Activated T-helper 9 cell treated with anti-CD3 and anti-CD28 coated beads, Interleukin-2, amount 50 U/mL, for 16 hours (primary cell): ENCODE data around the gene PLXNA4.

Experiments
- DNase-seq: peaks from one replicate; pipeline ENCODE4 v3.0.0-alpha.2; 2020; ENCODE audit warnings: low read depth

The PLXNA4 gene

DNA sequence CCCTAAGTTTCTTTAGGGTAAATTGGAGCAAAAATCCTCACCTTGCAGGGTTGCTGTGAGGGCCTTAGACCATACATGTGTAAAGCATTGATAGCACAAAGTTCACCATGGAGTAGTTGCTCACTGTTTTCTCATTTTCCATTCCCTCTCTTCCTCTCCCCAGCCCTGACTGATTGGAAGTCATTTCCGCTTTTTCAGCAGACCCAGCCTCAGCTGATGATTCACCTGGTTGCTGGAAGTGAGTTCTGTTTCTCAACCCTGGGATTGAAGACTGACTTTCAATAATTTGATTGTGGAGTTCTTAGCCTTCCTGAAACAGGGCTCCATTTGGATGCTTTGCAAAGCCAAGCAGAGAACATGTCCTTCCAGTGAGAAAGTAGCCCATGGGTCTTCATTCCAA lies 107.0 kb downstream of the PLXNA4 start:
- no peak for DNase-seq

- no peak for DNase-seq
Observed at GRCh38 chr7:132466367-132466766, 109.9 kb downstream of the PLXNA4 start.

GRCh38 chr7:132465516-132465915 lies 110.8 kb downstream of the PLXNA4 start:
- no peak for DNase-seq

GRCh38 chr7:132464740-132465139 lies 111.5 kb downstream of the PLXNA4 start:
- no peak for DNase-seq

DNA sequence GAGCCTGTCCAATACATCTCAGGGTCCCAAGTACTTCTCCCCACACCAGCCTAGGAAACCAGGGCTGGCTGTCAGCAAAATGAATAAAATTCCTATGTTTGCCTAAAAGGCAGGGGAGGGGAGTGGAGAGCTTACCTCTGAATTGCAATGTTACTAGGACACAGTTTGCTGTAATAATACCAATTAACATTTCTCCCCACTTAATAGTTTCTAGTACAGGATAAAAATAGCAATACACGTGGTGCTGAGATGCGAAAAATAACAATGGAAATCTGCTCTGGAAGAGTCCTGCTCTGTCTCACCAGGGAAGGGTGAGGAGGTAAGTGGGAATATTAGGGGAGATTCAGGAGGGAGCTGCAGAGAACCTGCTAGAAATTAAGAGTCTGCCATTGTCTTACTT lies 112.3 kb downstream of the PLXNA4 start:
- no peak for DNase-seq

GRCh38 chr7:132462478-132462877 lies 113.8 kb downstream of the PLXNA4 start:
- DNase-seq = no peak

DNA sequence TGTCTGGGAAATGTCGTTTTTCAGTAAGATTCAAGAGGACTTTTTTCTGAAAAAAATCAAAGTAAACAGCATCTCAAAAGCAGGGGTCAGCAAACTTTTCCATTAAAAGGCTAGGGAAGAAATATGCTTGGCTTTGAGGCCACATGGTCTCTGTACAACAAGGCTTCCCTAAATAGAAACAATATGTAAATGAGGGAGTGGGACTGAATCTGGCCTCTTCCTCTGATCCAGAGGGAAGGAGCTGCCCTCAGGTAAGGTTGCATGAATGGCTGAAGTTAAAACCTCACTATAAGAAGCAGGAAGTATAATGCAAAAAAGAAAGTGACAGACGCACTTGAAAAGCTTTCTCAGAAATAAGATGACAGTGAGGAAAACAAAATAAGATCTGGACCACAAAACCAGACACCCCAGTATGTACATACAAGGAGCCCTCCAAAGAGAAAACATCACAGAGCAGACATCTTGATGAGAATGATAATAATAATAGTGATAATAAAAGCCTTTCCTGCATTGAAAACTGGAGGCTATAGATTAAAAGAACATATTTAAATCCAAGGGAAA lies 115.2 kb downstream of the PLXNA4 start:
- no peak for DNase-seq

DNA sequence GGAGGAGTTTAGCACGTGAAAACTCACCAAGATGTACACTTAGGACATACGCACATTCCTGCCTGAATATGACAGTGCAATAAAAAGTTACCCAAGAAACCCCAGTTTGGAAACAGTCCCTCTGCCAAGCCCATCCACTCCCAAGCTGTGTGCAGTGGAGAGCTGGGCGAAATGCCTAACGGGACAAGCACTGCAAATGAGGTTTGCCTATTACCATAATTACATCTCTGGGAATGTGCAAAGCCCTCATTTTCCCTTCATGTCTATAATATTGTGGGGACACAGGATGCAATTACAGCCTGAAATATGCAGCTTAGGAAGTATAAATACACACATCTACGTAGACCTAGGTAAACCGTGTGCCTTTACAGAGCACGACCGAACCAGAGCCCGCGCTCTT lies 117.5 kb downstream of the PLXNA4 start:
- DNase-seq = no peak

- DNase-seq = no peak
Observed at GRCh38 chr7:132457658-132458057, 118.6 kb downstream of the PLXNA4 start.

- DNase-seq = no peak
Observed at GRCh38 chr7:132456418-132456817, 119.9 kb downstream of the PLXNA4 start.

- DNase-seq = no peak
Observed at GRCh38 chr7:132455378-132455777, 120.9 kb downstream of the PLXNA4 start.

DNA sequence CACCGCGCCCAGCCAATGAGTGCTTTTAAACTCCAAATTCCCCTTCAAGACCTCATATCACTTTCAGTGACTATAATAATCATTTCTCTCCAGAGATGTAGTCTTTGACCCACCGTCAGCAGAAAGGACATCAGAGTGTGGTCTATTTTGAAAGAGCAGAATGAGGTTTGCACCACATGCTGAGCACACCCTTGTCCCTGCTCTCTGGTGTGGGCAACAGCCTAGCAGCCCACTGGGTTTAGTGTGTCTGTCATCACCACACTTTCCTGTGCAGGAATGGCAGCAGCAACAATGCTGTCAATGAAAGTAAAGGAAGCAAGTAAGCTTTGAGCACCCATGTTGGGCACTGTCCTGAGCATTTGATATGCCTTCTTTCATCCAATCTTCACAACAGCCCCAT lies 122.4 kb downstream of the PLXNA4 start:
- DNase-seq = no peak

GRCh38 chr7:132451161-132451560 lies 125.1 kb downstream of the PLXNA4 start:
- DNase-seq = no peak

- no peak for DNase-seq
Observed at GRCh38 chr7:132450696-132451095, 125.6 kb downstream of the PLXNA4 start.

GRCh38 chr7:132450188-132450587 lies 126.1 kb downstream of the PLXNA4 start:
- DNase-seq = no peak

DNA sequence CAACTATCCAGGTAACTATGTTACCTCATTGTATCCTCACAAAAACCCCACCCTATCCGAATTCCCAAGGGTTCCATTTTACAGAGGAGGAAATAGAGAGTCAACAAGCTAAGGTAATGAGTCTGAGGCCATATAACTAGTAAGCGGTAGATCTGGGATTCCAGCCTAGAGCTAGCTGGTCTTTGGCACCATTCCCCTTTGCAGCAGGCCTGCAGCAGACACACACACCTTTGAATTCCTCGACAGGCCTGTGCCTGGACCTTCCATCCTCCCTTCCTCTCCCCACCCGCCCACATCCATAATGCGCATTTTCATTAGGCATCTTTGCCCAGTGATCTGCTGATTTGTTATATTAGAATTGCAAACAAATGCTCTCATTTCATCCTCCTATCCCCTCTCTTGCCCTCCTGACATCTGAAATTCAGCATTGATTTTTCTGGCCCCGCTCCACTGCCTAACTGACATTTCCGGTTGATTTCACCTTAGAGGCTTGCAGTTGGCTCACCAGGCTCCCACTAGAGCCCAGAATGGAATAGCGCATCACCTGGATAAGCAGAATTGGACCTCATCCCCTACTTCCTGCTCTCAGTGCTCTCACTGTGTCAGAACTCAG lies 129.5 kb downstream of the PLXNA4 start:
- DNase-seq = no peak

- DNase-seq = no peak
Observed at GRCh38 chr7:132446260-132446659, 130.0 kb downstream of the PLXNA4 start.

GRCh38 chr7:132443761-132444520 lies 132.3 kb downstream of the PLXNA4 start:
- DNase-seq = no peak

DNA sequence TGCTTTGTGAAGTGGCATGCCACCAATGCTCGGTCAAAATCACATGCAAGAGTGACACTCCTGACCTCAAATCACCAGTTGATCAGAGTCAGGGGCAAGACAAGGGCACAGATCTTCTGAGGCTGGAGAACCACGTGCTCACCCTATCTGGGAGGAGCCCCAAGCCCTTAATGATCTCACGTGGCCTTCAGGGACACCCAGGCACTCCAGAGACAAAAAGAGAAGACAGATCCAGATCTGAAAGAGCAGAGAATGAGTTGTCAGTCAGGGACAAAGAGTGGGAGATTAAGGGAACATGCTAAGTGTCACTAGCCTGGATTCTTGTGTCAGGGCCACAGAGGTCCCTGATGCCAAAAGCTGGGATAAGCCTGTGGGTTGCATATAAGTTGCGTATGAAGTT lies 134.3 kb downstream of the PLXNA4 start:
- no peak for DNase-seq

DNA sequence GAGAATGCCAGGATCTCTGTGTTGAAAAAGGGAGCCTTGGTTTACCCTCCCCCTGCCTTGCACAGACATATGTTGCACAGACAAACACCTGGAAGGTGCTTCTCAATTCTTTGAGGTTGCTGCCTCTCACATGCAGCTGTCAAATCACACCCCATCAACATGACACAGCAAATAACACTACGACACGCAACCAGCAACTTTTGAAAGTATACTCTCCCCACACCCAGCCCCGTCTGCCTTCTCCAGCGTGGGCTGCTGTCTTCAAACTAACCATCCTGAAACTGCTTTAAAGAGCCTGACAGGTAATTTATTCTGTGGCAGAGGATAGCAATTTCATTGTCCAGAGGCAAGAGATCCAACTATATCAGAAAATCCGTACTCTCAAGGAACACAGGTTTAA lies 136.1 kb downstream of the PLXNA4 start:
- DNase-seq = no peak

DNA sequence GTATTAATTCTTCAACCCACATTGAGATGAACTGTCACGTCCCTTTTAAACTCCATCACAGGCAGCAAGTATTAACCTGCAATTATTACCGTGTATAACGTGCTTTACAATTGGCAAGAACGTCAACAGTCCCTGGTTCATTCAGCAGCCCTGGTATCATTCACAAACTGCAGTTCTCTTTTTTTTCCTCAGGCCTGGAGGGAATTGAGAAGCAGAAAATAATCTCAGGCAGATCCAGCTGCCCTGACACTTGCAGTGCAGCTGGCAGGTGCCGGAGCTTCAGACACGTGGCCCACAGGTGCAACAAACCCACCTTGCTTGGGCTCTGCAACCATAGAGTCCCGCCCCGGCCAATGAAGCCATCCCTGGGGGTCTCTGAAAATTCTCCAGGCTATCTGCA lies 137.3 kb downstream of the PLXNA4 start:
- no peak for DNase-seq

- no peak for DNase-seq
Observed at GRCh38 chr7:132437730-132438129, 138.5 kb downstream of the PLXNA4 start.

- DNase-seq = no peak
Observed at GRCh38 chr7:132436121-132436520, 140.1 kb downstream of the PLXNA4 start.
